HepG2 (cell line): ENCODE measurements around the gene PRADC1. TPM values are rescaled to one million over a fixed set of nuclear protein-coding genes. Genes with fewer than 3 reads are reported as not detected.
A peak's percentile ranks its signal among the peaks of the same experiment; 100 is the strongest.

Experiments used
- ARHGAP35 ChIP-seq: sonication (generic); formaldehyde crosslinking; IDR thresholded peaks from 2 replicates; pipeline ENCODE4 v1.9.0; 2022; ENCODE audit warnings: mild to moderate bottlenecking, inconsistent platforms, moderate library complexity, missing genetic modification reagents, borderline replicate concordance
- CCDC6 ChIP-seq: sonication (generic); formaldehyde crosslinking; IDR thresholded peaks from 2 replicates; pipeline ENCODE4 v1.8.1; 2022; ENCODE audit warnings: mild to moderate bottlenecking, missing genetic modification reagents, moderate library complexity
- CEBPG ChIP-seq: IDR thresholded peaks from 2 replicates; pipeline ENCODE4 v1.6.1; 2016
- DPF2 ChIP-seq: sonication (generic); formaldehyde crosslinking; IDR thresholded peaks from 2 replicates; pipeline ENCODE4 v1.4.0; 2020; ENCODE audit warnings: mild to moderate bottlenecking, low read depth, missing genetic modification reagents, borderline replicate concordance
- HOXA7 ChIP-seq: sonication (generic); formaldehyde crosslinking; IDR thresholded peaks from 2 replicates; pipeline ENCODE4 v1.8.1; 2022; ENCODE audit warnings: mild to moderate bottlenecking, missing genetic modification reagents, moderate library complexity
- KDM4B ChIP-seq: sonication (generic); formaldehyde crosslinking; IDR thresholded peaks from 2 replicates; pipeline ENCODE4 v1.4.0; 2020; ENCODE audit warnings: missing genetic modification reagents
- PCBP2 ChIP-seq: fragments of 200-400 bp; formaldehyde crosslinking; optimal IDR thresholded peaks from 2 replicates; pipeline ENCODE3; 2018; ENCODE audit warnings: low read length, low read depth; ENCODE audit not compliant: poor library complexity, severe bottlenecking
- ZNF577 ChIP-seq: sonication (generic); formaldehyde crosslinking; IDR thresholded peaks from 2 replicates; pipeline ENCODE4 v1.4.0; 2020; ENCODE audit warnings: mild to moderate bottlenecking, low read depth, missing genetic modification reagents, borderline replicate concordance
- polyA plus RNA-seq, 8 experiments: library from polyadenylated mRNA; depleted of rRNA in 3 of 8; stranded (reverse) in 7 of 8; unstranded in 1 of 8; fragments of >200 nt; fragmentation: Illumina TruSeq in 4 of 8; extraction: Trizol in 4 of 8; gene quantifications; 2 replicates each; pipeline versions ENCODE4 v1.2.1 to v1.2.3, GENCODE V29; 2011 to 2016; ENCODE audit warnings: low read depth in 4 of 8, missing spikeins in 1 of 8, mixed read lengths in 1 of 8; ENCODE audit not compliant: insufficient read depth in 1 of 8
- total RNA-seq, 5 experiments: library from RNA; depleted of rRNA; stranded (reverse); fragments of >200 nt; fragmentation: Illumina TruSeq; extraction: Trizol; gene quantifications; 2 replicates each; pipeline ENCODE4 v1.2.3, GENCODE V29; 2016; ENCODE audit warnings: low read depth in 1 of 5
- TF ChIP-seq, protein P1 (sequence below): sonication (generic); formaldehyde crosslinking; IDR thresholded peaks from 2 replicates; pipeline ENCODE4 v1.5.1; 2020; ENCODE audit warnings: missing genetic modification reagents, mild to moderate bottlenecking, borderline replicate concordance
- TF ChIP-seq, protein P2 (sequence below): sonication (generic); formaldehyde crosslinking; IDR thresholded peaks from 2 replicates; pipeline ENCODE4 v1.4.0; 2020; ENCODE audit warnings: missing genetic modification reagents, mild to moderate bottlenecking, borderline replicate concordance

Gene PRADC1
- total and polyA plus RNA-seq, 2 of the 13 experiments (the other 11 are each of a cell fraction or from before 2014, with no cell fraction given), result 12.1 to 37.2 TPM

DNA sequence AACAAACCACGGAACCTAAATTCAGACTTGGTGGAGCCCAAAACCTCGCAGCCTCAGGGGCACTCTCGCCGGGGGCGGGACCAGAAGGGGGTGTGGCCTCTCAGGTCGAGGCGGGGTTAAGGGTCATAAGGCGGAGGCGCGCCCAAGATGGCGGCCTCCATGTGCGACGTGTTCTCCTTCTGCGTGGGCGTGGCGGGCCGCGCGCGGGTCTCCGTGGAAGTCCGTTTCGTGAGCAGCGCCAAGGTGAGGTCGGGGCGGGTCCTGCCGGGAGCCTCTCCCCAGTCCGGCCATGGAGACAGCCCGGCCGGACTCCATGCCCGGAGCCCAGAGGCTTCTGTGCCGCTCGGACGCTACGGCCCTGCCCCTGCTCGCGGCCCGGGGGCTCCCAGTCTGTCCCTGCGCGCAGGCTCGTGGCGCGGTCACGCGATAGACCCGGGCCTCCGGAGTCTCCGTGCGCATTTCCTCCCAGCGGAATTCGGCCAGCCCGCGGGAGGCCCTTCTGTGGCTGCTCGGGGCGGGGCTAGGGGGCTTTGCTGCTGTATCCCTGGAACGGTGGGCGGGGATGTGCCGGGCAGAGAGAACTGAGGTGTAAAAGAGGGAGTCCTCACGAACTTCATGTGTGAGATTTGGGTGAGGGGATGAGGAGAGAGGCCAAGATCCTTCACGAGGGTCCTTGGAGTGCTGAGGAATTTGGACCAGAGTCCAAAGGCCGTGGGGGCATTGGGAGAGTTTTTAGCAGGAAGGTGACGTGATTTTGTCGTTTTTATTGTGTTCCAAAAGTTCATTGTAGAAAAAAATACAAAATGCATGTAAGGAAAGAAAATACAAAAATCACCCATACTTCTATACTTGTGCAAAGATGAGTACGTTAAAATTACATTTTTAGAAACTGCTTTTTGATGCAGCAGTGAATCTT is 18.7 kb downstream of the PRADC1 start, which contains the start of gene SMYD5 (continued):
- TF ChIP-seq, protein P1, sequence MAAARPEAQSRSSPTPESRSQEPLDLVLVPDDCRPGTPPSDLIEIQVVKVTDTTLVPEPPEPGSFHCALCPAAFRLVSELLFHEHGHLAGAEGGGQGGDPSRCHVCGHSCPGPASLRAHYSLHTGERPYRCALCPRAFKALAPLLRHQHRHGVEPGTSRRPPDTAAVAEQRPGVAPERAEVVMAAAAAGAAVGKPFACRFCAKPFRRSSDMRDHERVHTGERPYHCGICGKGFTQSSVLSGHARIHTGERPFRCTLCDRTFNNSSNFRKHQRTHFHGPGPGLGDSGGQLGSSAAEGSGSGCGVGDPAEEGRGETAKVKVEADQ (CRISPR knock-in tag), result 0 out of 2 replicates have a peak, but pooled peaks have one; percentile 21
- TF ChIP-seq ARHGAP35 (CRISPR knock-in tag) (peak; percentile 61), ZNF577 (CRISPR knock-in tag) (0 out of 2 replicates have a peak, but pooled peaks have one; percentile 63), HOXA7 (no peak), CEBPG (CRISPR knock-in tag) (no peak), PCBP2 (peak; percentile 35), CCDC6 (CRISPR knock-in tag) (no peak; the same call in none of the 2 replicates), DPF2 (CRISPR knock-in tag) (0 out of 2 replicates have a peak, but pooled peaks have one; percentile 14), KDM4B (CRISPR knock-in tag) (no peak)
- TF ChIP-seq, protein P2, sequence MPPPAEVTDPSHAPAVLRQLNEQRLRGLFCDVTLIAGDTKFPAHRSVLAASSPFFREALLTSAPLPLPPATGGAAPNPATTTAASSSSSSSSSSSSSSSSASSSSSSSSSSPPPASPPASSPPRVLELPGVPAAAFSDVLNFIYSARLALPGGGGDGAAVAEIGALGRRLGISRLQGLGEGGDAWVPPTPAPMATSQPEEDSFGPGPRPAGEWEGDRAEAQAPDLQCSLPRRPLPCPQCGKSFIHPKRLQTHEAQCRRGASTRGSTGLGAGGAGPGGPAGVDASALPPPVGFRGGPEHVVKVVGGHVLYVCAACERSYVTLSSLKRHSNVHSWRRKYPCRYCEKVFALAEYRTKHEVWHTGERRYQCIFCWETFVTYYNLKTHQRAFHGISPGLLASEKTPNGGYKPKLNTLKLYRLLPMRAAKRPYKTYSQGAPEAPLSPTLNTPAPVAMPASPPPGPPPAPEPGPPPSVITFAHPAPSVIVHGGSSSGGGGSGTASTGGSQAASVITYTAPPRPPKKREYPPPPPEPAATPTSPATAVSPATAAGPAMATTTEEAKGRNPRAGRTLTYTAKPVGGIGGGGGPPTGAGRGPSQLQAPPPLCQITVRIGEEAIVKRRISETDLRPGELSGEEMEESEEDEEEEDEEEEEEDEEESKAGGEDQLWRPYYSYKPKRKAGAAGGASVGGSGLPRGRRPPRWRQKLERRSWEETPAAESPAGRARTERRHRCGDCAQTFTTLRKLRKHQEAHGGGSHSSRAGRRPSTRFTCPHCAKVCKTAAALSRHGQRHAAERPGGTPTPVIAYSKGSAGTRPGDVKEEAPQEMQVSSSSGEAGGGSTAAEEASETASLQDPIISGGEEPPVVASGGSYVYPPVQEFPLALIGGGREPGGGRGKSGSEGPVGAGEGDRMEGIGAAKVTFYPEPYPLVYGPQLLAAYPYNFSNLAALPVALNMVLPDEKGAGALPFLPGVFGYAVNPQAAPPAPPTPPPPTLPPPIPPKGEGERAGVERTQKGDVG (CRISPR knock-in tag), result no peak; the same call in 1 of the 2 replicates
